HepG2 (cell line): ENCODE results near the gene SLC1A4. TPM values are rescaled to one million over a fixed set of nuclear protein-coding genes. Genes with fewer than 3 reads are reported as not detected.

Experiments used
- CEBPG ChIP-seq: IDR thresholded peaks from 2 replicates; pipeline ENCODE4 v1.6.1; 2016
- HDAC6 ChIP-seq: fragments of 200-600 bp; sonication (generic); IDR thresholded peaks from 2 replicates; pipeline ENCODE4 v1.7.0; 2017; ENCODE audit warnings: mild to moderate bottlenecking, antibody characterized with exemption, low read length, low read depth
- PCBP1 ChIP-seq: fragments of 200-400 bp; formaldehyde crosslinking; IDR thresholded peaks from 2 replicates; pipeline ENCODE4 v1.6.1; 2017; ENCODE audit warnings: mild to moderate bottlenecking, low read depth, low read length, borderline replicate concordance
- POLR2AphosphoS5 ChIP-seq: IDR thresholded peaks from 2 replicates; pipeline ENCODE4 v1.6.1; 2012; ENCODE audit warnings: low read depth, low read length
- RBFOX2 ChIP-seq: fragments of 200-400 bp; formaldehyde crosslinking; IDR thresholded peaks from 2 replicates; pipeline ENCODE4 v1.6.1; 2017; ENCODE audit warnings: low read depth, mild to moderate bottlenecking, low read length
- RNF2 ChIP-seq: fragments of 450-650 bp; conservative IDR thresholded peaks from 2 replicates; pipeline ENCODE4 v1.6.1; 2016; ENCODE audit warnings: low read depth
- SOX13 ChIP-seq, 3 experiments: fragments of 450-650 bp in 1 of 3; sonication (generic) in 1 of 3; formaldehyde crosslinking in 1 of 3; IDR thresholded peaks in 2 of 3; conservative IDR thresholded peaks in 1 of 3; 2 replicates each; pipeline versions ENCODE4 v1.5.0 to v1.6.1; 2016 to 2020; ENCODE audit warnings: antibody characterized with exemption in 1 of 3, mild to moderate bottlenecking in 1 of 3, missing compliant biosample characterization in 1 of 3, missing genetic modification reagents in 1 of 3, moderate library complexity in 1 of 3
- ZBTB40 ChIP-seq, 2 experiments: fragments of 450-650 bp in 1 of 2; sonication (generic) in 1 of 2; formaldehyde crosslinking in 1 of 2; IDR thresholded peaks; 2 replicates each; pipeline versions ENCODE4 v1.6.1 to v1.8.0; 2016 to 2022; ENCODE audit warnings: antibody characterized with exemption in 1 of 2, mild to moderate bottlenecking in 1 of 2, missing genetic modification reagents in 1 of 2
- ZGPAT ChIP-seq: IDR thresholded peaks from 2 replicates; pipeline ENCODE4 v1.6.1; 2016; ENCODE audit warnings: mild to moderate bottlenecking
- ZNF574 ChIP-seq: sonication (generic); formaldehyde crosslinking; IDR thresholded peaks from 2 replicates; pipeline ENCODE4 v1.4.0; 2020; ENCODE audit warnings: missing genetic modification reagents
- ZNF776 ChIP-seq: sonication (generic); formaldehyde crosslinking; IDR thresholded peaks from 2 replicates; pipeline ENCODE4 v1.4.0; 2020; ENCODE audit warnings: mild to moderate bottlenecking, missing genetic modification reagents
- ZSCAN12 ChIP-seq: sonication (generic); formaldehyde crosslinking; IDR thresholded peaks from 2 replicates; pipeline ENCODE4 v1.9.0; 2021; ENCODE audit warnings: mild to moderate bottlenecking, missing genetic modification reagents
- ZSCAN20 ChIP-seq: sonication (generic); formaldehyde crosslinking; IDR thresholded peaks from 2 replicates; pipeline ENCODE4 v1.4.0; 2020; ENCODE audit warnings: missing genetic modification reagents, mild to moderate bottlenecking, borderline replicate concordance
- polyA plus RNA-seq, 8 experiments: library from polyadenylated mRNA; depleted of rRNA in 3 of 8; stranded (reverse) in 7 of 8; unstranded in 1 of 8; fragments of >200 nt; fragmentation: Illumina TruSeq in 4 of 8; extraction: Trizol in 4 of 8; gene quantifications; 2 replicates each; pipeline versions ENCODE4 v1.2.1 to v1.2.3, GENCODE V29; 2011 to 2016; ENCODE audit warnings: low read depth in 4 of 8, missing spikeins in 1 of 8, mixed read lengths in 1 of 8; ENCODE audit not compliant: insufficient read depth in 1 of 8
- total RNA-seq, 5 experiments: library from RNA; depleted of rRNA; stranded (reverse); fragments of >200 nt; fragmentation: Illumina TruSeq; extraction: Trizol; gene quantifications; 2 replicates each; pipeline ENCODE4 v1.2.3, GENCODE V29; 2016; ENCODE audit warnings: low read depth in 1 of 5

The SLC1A4 gene
- total and polyA plus RNA-seq, 2 of the 13 experiments (the other 11 are each of a cell fraction or from before 2014, with no cell fraction given) = 21.0 to 39.6 TPM

- TF ChIP-seq ZBTB40 (IDR thresholded peaks at IDR 0.05) (no peak), ZBTB40 (CRISPR knock-in tag; IDR thresholded peaks at IDR 0.05) (no peak; the same call in 1 of the 2 replicates), ZGPAT (CRISPR knock-in tag) (peak; percentile 71), ZSCAN12 (CRISPR knock-in tag) (no peak; the same call in 1 of the 2 replicates), POLR2AphosphoS5 (peak; percentile 66), ZSCAN20 (CRISPR knock-in tag) (peak; percentile 80; the same call in 1 of the 2 replicates), ZNF776 (CRISPR knock-in tag) (0 out of 2 replicates have a peak, but pooled peaks have one; percentile 62), HDAC6 (0 out of 2 replicates have a peak, but pooled peaks have one; percentile 66), RNF2 (0 out of 2 replicates have a peak, but pooled peaks have one; percentile 41), PCBP1 (no peak), SOX13 (IDR thresholded peaks at IDR 0.05) (0 out of 2 replicates have a peak, but pooled peaks have one; percentile 33), SOX13 (CRISPR knock-in tag; conservative IDR thresholded peaks at IDR 0.05 in 1 of 2, IDR thresholded peaks at IDR 0.05 in 1 of 2) (peak in 1 of 2 experiments; percentile 48; a peak in 2 of 4 replicates), ZNF574 (peak; percentile 9; the same call in 1 of the 2 replicates), RBFOX2 (peak; percentile 86), CEBPG (CRISPR knock-in tag) (peak; percentile 93)
Observed at GRCh38 chr2:64989126-64989981, at the start of gene SLC1A4 (continued).
